Endodermal cell (in vitro differentiated cells): ENCODE data around the gene ADIPOQ. TPM values are rescaled to one million over a fixed set of nuclear protein-coding genes. Genes with fewer than 3 reads are reported as not detected.

ENCODE experiments used
- DNase-seq: peaks from one replicate; pipeline ENCODE4 v3.0.0-alpha.2; 2017
- H3K27ac ChIP-seq: 2 replicates; pipeline ENCODE4 v1.5.1; 2013; ENCODE audit warnings: mild to moderate bottlenecking, low read depth, low read length, moderate library complexity
- H3K27me3 ChIP-seq: 2 replicates; pipeline ENCODE4 v1.6.1; 2013; ENCODE audit warnings: mild to moderate bottlenecking, low read length, moderate library complexity; ENCODE audit not compliant: insufficient read depth, control insufficient read depth, poor library complexity, severe bottlenecking
- H3K36me3 ChIP-seq: 2 replicates; pipeline ENCODE4 v1.7.0; 2013; ENCODE audit warnings: mild to moderate bottlenecking, low read length, moderate library complexity; ENCODE audit not compliant: control insufficient read depth, insufficient read depth
- H3K4me1 ChIP-seq: one replicate; pipeline ENCODE4 v1.7.0; 2013; ENCODE audit warnings: low read length; ENCODE audit not compliant: control insufficient read depth, insufficient read depth
- H3K4me3 ChIP-seq: 2 replicates; pipeline ENCODE4 v1.5.1; 2013; ENCODE audit warnings: mild to moderate bottlenecking, low read length, moderate library complexity
- H3K9ac ChIP-seq: 2 replicates; pipeline ENCODE4 v1.6.1; 2013; ENCODE audit warnings: mild to moderate bottlenecking, low read length, moderate library complexity; ENCODE audit not compliant: poor library complexity, severe bottlenecking; ENCODE audit errors: extremely low read depth
- H3K9me3 ChIP-seq: 2 replicates; pipeline ENCODE4 v1.6.1; 2013; ENCODE audit warnings: mild to moderate bottlenecking, low read length, moderate library complexity; ENCODE audit not compliant: control insufficient read depth
- H3K27ac Mint-ChIP-seq: 2 replicates; pipeline ENCODE4 v1.8.0; 2020; ENCODE audit warnings: mixed read lengths
- H3K27me3 Mint-ChIP-seq: 2 replicates; pipeline ENCODE4 v1.8.0; 2021; ENCODE audit warnings: mild to moderate bottlenecking, mixed read lengths; ENCODE audit not compliant: insufficient read depth
- H3K36me3 Mint-ChIP-seq: 2 replicates; pipeline ENCODE4 v1.8.0; 2020; ENCODE audit warnings: low read depth, mixed read lengths
- H3K4me1 Mint-ChIP-seq: 2 replicates; pipeline ENCODE4 v1.8.0; 2020; ENCODE audit warnings: mixed read lengths
- H3K4me3 Mint-ChIP-seq: 2 replicates; pipeline ENCODE4 v1.8.0; 2020; ENCODE audit warnings: mild to moderate bottlenecking, moderate library complexity, mixed read lengths
- H3K9me3 Mint-ChIP-seq: 2 replicates; pipeline ENCODE4 v1.8.0; 2020; ENCODE audit warnings: mild to moderate bottlenecking, mixed read lengths
- WGBS, 2 experiments: methylation state at CpG; one replicate each; pipeline versions ENCODE4 v1.1.5 to v1.1.7; 2013; ENCODE audit warnings: missing lambda C conversion rate in 2 of 2, mixed read lengths in 1 of 2; ENCODE audit not compliant: insufficient coverage in 1 of 2, insufficient read length in 1 of 2; 5-methylcytosine and 5-hydroxymethylcytosine counted together
- total RNA-seq, 2 donors: library from RNA; stranded (reverse); fragmentation: NEBNext Ultra II Directional in 1 of 2; extraction: Animal tissue kit (Norgen Biotek cat#: 25700) in 1 of 2; gene quantifications; 2 replicates in 1 of 2; 3 replicates in 1 of 2; pipeline ENCODE4 v1.2.1, GENCODE V29; 2021
- TF ChIP-seq, protein P1 (sequence below): fragments of 200-600 bp; sonication (generic); conservative IDR thresholded peaks from 2 replicates; pipeline ENCODE4 v1.5.0; 2021; ENCODE audit warnings: antibody characterized with exemption, mild to moderate bottlenecking

The ADIPOQ gene
- total RNA-seq, 2 donors from 2014 or later, result not detected

DNA sequence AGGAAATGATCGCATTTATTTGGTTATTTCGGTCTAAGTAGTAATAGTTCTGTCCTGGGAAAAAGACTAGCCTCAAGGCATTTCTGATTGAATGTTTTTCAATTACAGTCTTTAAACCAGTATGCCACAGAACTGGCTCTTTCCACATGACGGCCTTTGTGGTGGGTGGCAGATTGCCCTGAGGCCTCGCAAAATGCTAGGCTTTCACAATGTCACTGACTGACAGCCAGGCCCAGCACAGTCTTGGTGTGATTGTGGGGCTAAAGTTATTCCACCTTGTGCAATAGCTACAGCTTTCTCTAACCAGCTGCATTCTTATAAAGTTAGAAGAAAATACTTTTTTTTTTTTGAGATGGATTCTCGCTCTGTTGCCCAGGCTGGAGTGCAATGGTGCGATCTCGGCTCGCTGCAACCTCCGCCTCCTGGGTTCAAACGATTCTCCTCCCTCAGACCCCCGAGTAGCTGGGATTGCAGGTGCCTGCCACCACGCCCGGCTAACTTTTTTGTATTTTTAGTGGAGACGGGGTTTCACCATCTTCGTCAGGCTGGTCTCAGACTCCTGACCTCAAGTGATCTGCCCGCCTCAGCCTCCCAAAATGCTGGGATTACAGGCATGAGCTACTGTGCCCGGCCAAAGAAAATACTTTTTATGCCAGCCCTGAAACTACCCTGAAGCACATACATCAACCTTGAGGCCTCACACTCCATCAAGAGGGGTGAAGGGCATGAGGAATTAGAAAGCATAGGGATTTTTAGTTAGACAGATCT, 2.5 kb upstream of the ADIPOQ start:
- Mint-ChIP-seq H3K9me3 (no peaks in the 10 kb centered on the region), H3K4me3 (no peak overlapping the region), H3K4me1 (peaks cover 8% of the 10 kb centered on the region), H3K27me3 (peaks cover 3% of the 10 kb centered on the region), H3K36me3 (no peaks in the 10 kb centered on the region), H3K27ac (no peak overlapping the region)
- TF ChIP-seq, protein P1, sequence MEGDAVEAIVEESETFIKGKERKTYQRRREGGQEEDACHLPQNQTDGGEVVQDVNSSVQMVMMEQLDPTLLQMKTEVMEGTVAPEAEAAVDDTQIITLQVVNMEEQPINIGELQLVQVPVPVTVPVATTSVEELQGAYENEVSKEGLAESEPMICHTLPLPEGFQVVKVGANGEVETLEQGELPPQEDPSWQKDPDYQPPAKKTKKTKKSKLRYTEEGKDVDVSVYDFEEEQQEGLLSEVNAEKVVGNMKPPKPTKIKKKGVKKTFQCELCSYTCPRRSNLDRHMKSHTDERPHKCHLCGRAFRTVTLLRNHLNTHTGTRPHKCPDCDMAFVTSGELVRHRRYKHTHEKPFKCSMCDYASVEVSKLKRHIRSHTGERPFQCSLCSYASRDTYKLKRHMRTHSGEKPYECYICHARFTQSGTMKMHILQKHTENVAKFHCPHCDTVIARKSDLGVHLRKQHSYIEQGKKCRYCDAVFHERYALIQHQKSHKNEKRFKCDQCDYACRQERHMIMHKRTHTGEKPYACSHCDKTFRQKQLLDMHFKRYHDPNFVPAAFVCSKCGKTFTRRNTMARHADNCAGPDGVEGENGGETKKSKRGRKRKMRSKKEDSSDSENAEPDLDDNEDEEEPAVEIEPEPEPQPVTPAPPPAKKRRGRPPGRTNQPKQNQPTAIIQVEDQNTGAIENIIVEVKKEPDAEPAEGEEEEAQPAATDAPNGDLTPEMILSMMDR, result no peak
- 90 to 94% methylated on average over 15 to 17 of the region's 17 CpGs for WGBS, 2 experiments
- DNase-seq, result peak; percentile 13
- Histone ChIP-seq H3K27me3 (no peaks in the 10 kb centered on the region), H3K9ac (no peak overlapping the region), H3K4me1 (no peaks in the 10 kb centered on the region), H3K4me3 (no peak overlapping the region), H3K9me3 (no peaks in the 10 kb centered on the region), H3K36me3 (no peaks in the 10 kb centered on the region), H3K27ac (no peak overlapping the region)

DNA sequence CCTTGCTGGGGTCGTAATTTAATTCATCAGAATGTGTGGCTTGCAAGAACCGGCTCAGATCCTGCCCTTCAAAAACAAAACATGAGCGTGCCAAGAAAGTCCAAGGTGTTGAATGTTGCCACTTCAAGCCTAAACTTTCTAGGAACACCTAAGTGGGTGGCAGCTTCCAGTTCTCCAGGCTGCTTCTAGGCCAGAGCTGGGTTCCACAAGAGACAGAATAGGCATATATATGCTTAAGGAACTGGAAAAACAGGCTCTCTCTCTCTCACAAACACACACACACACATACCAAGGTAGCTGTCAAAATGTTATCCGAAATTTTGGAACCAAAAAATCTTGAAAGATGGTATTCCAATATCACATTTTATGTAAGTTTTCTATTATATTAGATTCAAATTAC, 890 bp upstream of the ADIPOQ start:
- Histone ChIP-seq H3K9ac (no peak overlapping the region), H3K27me3 (no peaks in the 10 kb centered on the region), H3K9me3 (no peaks in the 10 kb centered on the region), H3K4me3 (no peak overlapping the region), H3K27ac (no peak overlapping the region), H3K4me1 (no peaks in the 10 kb centered on the region), H3K36me3 (no peaks in the 10 kb centered on the region)
- Mint-ChIP-seq H3K9me3 (no peaks in the 10 kb centered on the region), H3K4me1 (peaks cover 8% of the 10 kb centered on the region), H3K27me3 (peaks cover 5% of the 10 kb centered on the region), H3K4me3 (no peak overlapping the region), H3K27ac (no peak overlapping the region), H3K36me3 (no peaks in the 10 kb centered on the region)
- DNase-seq, result no peak
- TF ChIP-seq, protein P1, result no peak
- WGBS, 2 experiments, result 90 to 100% methylated on average over 3 to 4 of the region's 4 CpGs

DNA sequence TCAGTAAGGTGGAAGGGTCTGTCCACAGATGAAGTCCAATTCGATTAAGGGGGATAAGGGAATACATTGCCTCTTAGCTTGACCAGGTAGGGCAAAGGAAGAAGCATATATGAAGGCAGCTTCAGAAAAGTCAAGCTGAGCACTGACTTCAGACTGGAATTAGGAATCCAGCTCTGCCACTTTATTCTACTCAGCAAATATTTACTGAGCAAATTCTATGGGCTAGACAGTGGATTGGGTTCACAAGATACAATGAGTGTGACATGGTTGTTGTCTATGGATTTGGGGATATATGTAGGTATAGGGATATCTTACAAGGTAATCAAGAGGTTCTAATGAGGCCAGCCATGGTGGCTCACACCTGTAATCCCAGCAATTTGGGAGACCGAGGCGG, 526 bp downstream of the ADIPOQ start:
- Histone ChIP-seq H3K27ac (no peak overlapping the region), H3K36me3 (no peaks in the 10 kb centered on the region), H3K9me3 (no peaks in the 10 kb centered on the region), H3K9ac (no peak overlapping the region), H3K4me3 (no peak overlapping the region), H3K4me1 (no peaks in the 10 kb centered on the region), H3K27me3 (no peaks in the 10 kb centered on the region)
- Mint-ChIP-seq H3K9me3 (no peaks in the 10 kb centered on the region), H3K27me3 (peaks cover 5% of the 10 kb centered on the region), H3K4me3 (no peak overlapping the region), H3K36me3 (no peaks in the 10 kb centered on the region), H3K4me1 (peaks cover 8% of the 10 kb centered on the region), H3K27ac (no peak overlapping the region)
- TF ChIP-seq, protein P1, result no peak
- 86 to 90% methylated on average over 2 to 3 of the region's 3 CpGs for WGBS, 2 experiments
- DNase-seq, result peak; percentile 16
